ENCODE results near the gene RIT1. TPM values are rescaled to one million over a fixed set of nuclear protein-coding genes. Genes with fewer than 3 reads are reported as not detected.
A peak's percentile ranks its signal among the peaks of the same experiment; 100 is the strongest.

RIT1 gene
- total RNA-seq, 1 experiment from 2014 or later, result 59.2 TPM

DNA sequence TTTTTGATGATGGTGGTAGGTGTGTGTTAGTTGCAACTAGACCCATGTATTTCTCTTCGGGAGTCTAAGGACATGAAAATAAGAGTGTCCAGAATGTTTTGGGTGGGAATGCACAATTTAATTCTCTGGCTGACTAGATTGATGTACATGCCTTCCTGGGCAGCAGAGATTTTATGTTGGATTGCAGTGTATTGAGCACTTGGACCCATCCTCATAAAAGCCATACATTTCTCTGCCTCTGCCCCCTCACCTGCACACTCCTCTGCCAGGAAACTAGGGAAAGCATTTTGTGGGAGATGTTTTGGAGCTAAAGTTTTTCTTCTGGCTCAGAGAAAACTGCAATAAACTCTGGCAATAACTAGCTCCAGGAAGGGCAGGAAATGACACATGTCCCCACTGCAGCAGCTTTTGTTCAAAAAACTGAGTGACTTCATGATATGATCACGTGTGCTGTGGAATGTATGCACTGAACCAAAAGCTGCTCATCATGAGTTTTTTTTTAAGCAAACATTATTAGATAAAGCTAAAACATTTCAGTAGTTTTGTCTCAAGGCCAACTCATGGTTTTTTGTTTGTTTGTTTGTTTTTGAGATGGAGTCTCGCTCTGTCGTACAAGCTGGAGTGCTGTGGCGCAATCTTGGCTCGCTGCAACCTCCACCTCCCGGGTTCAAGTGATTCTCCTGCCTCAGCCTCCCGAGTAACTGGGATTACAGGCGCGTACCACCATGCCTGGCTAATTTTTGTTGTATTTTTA is 17.6 kb downstream of the RIT1 start:
- peak overlapping the region; percentile 11; the same call in 1 of the 2 replicates for H3K4me3 ChIP-seq
- intact Hi-C loops (cut with micrococcal nuclease; ENCODE audit: unreplicated experiment), result loop anchor here (1.0 to 2.0 kb wide), 2 partner anchors 17 to 34 kb away; partner anchors contain the start of genes RIT1 and SYT11
- H3K4me2 ChIP-seq, result peak overlapping the region; percentile 62
- H4K20me1 ChIP-seq (ENCODE audit: insufficient read depth), result no peaks in the 10 kb centered on the region
- BruUV-seq (replicated peaks), result TSS peak; percentile 95
- ChIA-PET CTCF (no interaction called here), POLR2A (ENCODE audit: unreplicated experiment) (interaction anchor here (0.6 kb wide), 6 partner anchors 16 to 699 kb away, joined by 3 to 6 read pairs (median 4); partner anchors contain the start of genes ASH1L and GON4L)
- H2AFZ ChIP-seq, result no peak overlapping the region
- H3K27me3 ChIP-seq (ENCODE audit: insufficient read depth, low read depth), result no peaks in the 10 kb centered on the region
- H3K79me2 ChIP-seq (ENCODE audit: low read depth), result no peaks in the 10 kb centered on the region
- H3K4me1 ChIP-seq (replicated peaks; ENCODE audit: insufficient read depth), result peaks cover 24% of the 10 kb centered on the region
- TF ChIP-seq EZH2 (IDR thresholded peaks at IDR 0.05; ENCODE audit: low read depth), result no peak
- TF ChIP-seq, protein P1, sequence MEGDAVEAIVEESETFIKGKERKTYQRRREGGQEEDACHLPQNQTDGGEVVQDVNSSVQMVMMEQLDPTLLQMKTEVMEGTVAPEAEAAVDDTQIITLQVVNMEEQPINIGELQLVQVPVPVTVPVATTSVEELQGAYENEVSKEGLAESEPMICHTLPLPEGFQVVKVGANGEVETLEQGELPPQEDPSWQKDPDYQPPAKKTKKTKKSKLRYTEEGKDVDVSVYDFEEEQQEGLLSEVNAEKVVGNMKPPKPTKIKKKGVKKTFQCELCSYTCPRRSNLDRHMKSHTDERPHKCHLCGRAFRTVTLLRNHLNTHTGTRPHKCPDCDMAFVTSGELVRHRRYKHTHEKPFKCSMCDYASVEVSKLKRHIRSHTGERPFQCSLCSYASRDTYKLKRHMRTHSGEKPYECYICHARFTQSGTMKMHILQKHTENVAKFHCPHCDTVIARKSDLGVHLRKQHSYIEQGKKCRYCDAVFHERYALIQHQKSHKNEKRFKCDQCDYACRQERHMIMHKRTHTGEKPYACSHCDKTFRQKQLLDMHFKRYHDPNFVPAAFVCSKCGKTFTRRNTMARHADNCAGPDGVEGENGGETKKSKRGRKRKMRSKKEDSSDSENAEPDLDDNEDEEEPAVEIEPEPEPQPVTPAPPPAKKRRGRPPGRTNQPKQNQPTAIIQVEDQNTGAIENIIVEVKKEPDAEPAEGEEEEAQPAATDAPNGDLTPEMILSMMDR (conservative IDR thresholded peaks at IDR 0.05), result no peak
- peaks cover 57% of the 10 kb centered on the region for H3F3A ChIP-seq (ENCODE audit: insufficient read depth, low read depth)
- peak; percentile 44 to 87 for DNase-seq
- H3K9me2 ChIP-seq (ENCODE audit: insufficient read depth), result no peaks in the 10 kb centered on the region
- no peaks in the 10 kb centered on the region for H3K9me3 ChIP-seq (ENCODE audit: insufficient read depth, low read depth)
- H3K36me3 ChIP-seq (ENCODE audit: low read depth), result 0 out of 2 replicates have a peak, but pooled peaks cover 1% of the 10 kb centered on the region
- peak overlapping the region; percentile 90 for H3K27ac ChIP-seq

DNA sequence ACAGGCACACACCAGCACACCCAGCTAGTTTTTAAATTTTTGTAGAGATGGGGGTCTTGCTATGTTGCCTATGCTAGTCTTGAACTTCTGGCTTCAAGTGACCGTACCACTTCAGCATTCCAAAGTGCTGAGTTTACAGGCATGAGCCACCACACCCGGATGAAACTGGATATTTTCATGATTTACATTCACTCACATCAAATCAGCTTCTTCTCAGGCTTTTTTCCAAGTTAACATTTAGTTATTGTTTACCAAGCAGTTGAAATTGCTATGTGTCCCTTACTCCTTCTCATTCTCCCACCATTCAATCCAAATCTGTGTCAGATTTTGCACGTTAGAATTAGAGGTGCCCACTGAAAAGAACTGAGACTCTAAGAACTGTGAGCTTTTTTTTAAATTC is 18.4 kb downstream of the RIT1 start:
- intact Hi-C loops (cut with micrococcal nuclease; ENCODE audit: unreplicated experiment), result loop anchor here (1.0 to 2.0 kb wide), 2 partner anchors 18 to 33 kb away; partner anchors contain the start of genes RIT1 and SYT11
- Histone ChIP-seq H2AFZ (no peak overlapping the region), H3K27ac (peak overlapping the region; percentile 90), H3K27me3 (ENCODE audit: insufficient read depth, low read depth) (no peaks in the 10 kb centered on the region), H3K9me3 (ENCODE audit: insufficient read depth, low read depth) (no peaks in the 10 kb centered on the region), H4K20me1 (ENCODE audit: insufficient read depth) (no peaks in the 10 kb centered on the region), H3K36me3 (ENCODE audit: low read depth) (no peaks in the 10 kb centered on the region), H3F3A (ENCODE audit: insufficient read depth, low read depth) (peaks cover 53% of the 10 kb centered on the region), H3K4me1 (replicated peaks; ENCODE audit: insufficient read depth) (peaks cover 24% of the 10 kb centered on the region), H3K9me2 (ENCODE audit: insufficient read depth) (no peaks in the 10 kb centered on the region), H3K4me3 (peak overlapping the region; percentile 11; the same call in 1 of the 2 replicates), H3K79me2 (ENCODE audit: low read depth) (no peaks in the 10 kb centered on the region), H3K4me2 (peak overlapping the region; percentile 62)
- POLR2A ChIA-PET (ENCODE audit: unreplicated experiment), result interaction anchor here (0.6 to 1.1 kb wide), 4 partner anchors 14 to 919 kb away, joined by 3 to 8 read pairs (median 4); no protein-coding TSS in a partner anchor
- CTCF ChIA-PET, result interaction anchor here (0.5 to 0.6 kb wide), 2 partner anchors 175 to 332 kb away, joined by 3 to 4 read pairs; no protein-coding TSS in a partner anchor
- no TSS peak for BruUV-seq (replicated peaks)
- TF ChIP-seq, protein P1 (conservative IDR thresholded peaks at IDR 0.05), result no peak
- no peak for TF ChIP-seq EZH2 (IDR thresholded peaks at IDR 0.05; ENCODE audit: low read depth)
- peak; percentile 31 to 81 for DNase-seq

DNA sequence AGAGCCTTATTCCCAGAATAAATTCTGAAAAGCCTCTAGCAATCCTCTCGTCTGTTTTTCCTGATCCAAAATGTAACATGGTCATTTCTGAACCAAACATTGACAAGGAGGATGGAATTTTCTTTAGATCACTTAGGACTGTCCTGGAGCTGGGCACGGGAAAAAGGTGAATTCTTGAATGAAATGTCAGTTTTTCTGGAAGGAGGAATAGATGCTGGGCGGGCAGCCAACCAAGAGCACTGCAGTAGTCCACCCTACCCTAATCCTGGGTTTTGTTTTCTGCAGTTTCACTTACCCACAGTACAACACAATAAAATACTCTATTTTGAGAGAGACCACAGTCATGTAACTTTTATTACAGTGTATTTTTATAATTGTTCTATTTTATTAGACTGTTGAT is 20.9 kb downstream of the RIT1 start:
- POLR2A ChIA-PET (ENCODE audit: unreplicated experiment), result no interaction called here
- H3K4me2 ChIP-seq, result no peak overlapping the region
- no peak overlapping the region for H3K27ac ChIP-seq
- H3K36me3 ChIP-seq (ENCODE audit: low read depth), result no peaks in the 10 kb centered on the region
- H3K27me3 ChIP-seq (ENCODE audit: insufficient read depth, low read depth), result no peaks in the 10 kb centered on the region
- H3F3A ChIP-seq (ENCODE audit: insufficient read depth, low read depth), result peaks cover 35% of the 10 kb centered on the region
- no peaks in the 10 kb centered on the region for H4K20me1 ChIP-seq (ENCODE audit: insufficient read depth)
- no peaks in the 10 kb centered on the region for H3K9me3 ChIP-seq (ENCODE audit: insufficient read depth, low read depth)
- no peaks in the 10 kb centered on the region for H3K79me2 ChIP-seq (ENCODE audit: low read depth)
- no peak for DNase-seq
- TF ChIP-seq, protein P1 (conservative IDR thresholded peaks at IDR 0.05), result no peak
- no peak for TF ChIP-seq EZH2 (IDR thresholded peaks at IDR 0.05; ENCODE audit: low read depth)
- H3K4me3 ChIP-seq, result no peak overlapping the region
- no peak overlapping the region for H2AFZ ChIP-seq
- no peaks in the 10 kb centered on the region for H3K9me2 ChIP-seq (ENCODE audit: insufficient read depth)
- intact Hi-C loops (cut with micrococcal nuclease; ENCODE audit: unreplicated experiment), result no loop called here
- CTCF ChIA-PET, result no interaction called here
- no TSS peak for BruUV-seq (replicated peaks)
- peaks cover 24% of the 10 kb centered on the region for H3K4me1 ChIP-seq (replicated peaks; ENCODE audit: insufficient read depth)

Measured in PC-9 (cell line).